Smooth muscle cell (in vitro differentiated cells): ENCODE results near the gene CHST8. TPM values are rescaled to one million over a fixed set of nuclear protein-coding genes. Genes with fewer than 3 reads are reported as not detected.
"Not testable (repeated sequence)": the region's sequence is repeated elsewhere in the genome, so short reads cannot be mapped to it uniquely, and the experiment has no call there.

Experiments used
- DNase-seq: peaks from one replicate; lab custom pipeline; 2025; ENCODE audit not compliant: unreplicated experiment; lab: John Stamatoyannopoulos, UW
- H2AFZ ChIP-seq: fragments of 200-600 bp; sonication (generic); 2 replicates; pipeline ENCODE4 v1.6.0; 2016; ENCODE audit warnings: antibody characterized with exemption, low read depth, mild to moderate bottlenecking
- H3F3A ChIP-seq: fragments of 200-600 bp; sonication (generic); 2 replicates; pipeline ENCODE4 v1.6.0; 2017; ENCODE audit warnings: antibody characterized with exemption, low read depth
- H3K27ac ChIP-seq: fragments of 200-600 bp; sonication (generic); 2 replicates; pipeline ENCODE4 v1.5.1; 2016; ENCODE audit warnings: low read depth, mild to moderate bottlenecking
- H3K27me3 ChIP-seq: fragments of 200-600 bp; sonication (generic); 2 replicates; pipeline ENCODE4 v1.6.1; 2016; ENCODE audit warnings: low read depth, mild to moderate bottlenecking
- H3K36me3 ChIP-seq: fragments of 200-600 bp; sonication (generic); 2 replicates; pipeline ENCODE4 v1.5.1; 2016; ENCODE audit warnings: low read depth
- H3K4me1 ChIP-seq: fragments of 200-600 bp; sonication (generic); 2 replicates; pipeline ENCODE4 v1.5.1; 2016; ENCODE audit warnings: low read depth
- H3K4me2 ChIP-seq: fragments of 200-600 bp; sonication (generic); 2 replicates; pipeline ENCODE4 v1.6.0; 2016; ENCODE audit warnings: mild to moderate bottlenecking
- H3K4me3 ChIP-seq: fragments of 200-600 bp; sonication (generic); 2 replicates; pipeline ENCODE4 v1.5.1; 2016; ENCODE audit warnings: mild to moderate bottlenecking
- H3K79me2 ChIP-seq: fragments of 200-600 bp; sonication (generic); 2 replicates; pipeline ENCODE4 v1.6.0; 2016; ENCODE audit warnings: low read depth, mild to moderate bottlenecking
- H3K9ac ChIP-seq: fragments of 200-600 bp; sonication (generic); 2 replicates; pipeline ENCODE4 v1.6.0; 2016; ENCODE audit warnings: low read depth
- H3K9me3 ChIP-seq: fragments of 200-600 bp; sonication (generic); replicated peaks from 2 replicates; pipeline ENCODE4 v1.5.1; 2016; ENCODE audit warnings: low read depth
- H4K20me1 ChIP-seq: fragments of 200-600 bp; sonication (generic); 2 replicates; pipeline ENCODE4 v1.6.0; 2016; ENCODE audit warnings: low read depth
- CTCF ChIP-seq: fragments of 200-600 bp; sonication (generic); IDR thresholded peaks from 2 replicates; pipeline ENCODE4 v1.5.1; 2017; ENCODE audit warnings: borderline replicate concordance, mild to moderate bottlenecking, antibody characterized with exemption; ENCODE audit not compliant: insufficient read depth, poor library complexity, severe bottlenecking
- WGBS: methylation state at CpG from one replicate; pipeline ENCODE4 v1.1.7; 2016; ENCODE audit warnings: low lambda C conversion rate; 5-methylcytosine and 5-hydroxymethylcytosine counted together
- polyA plus RNA-seq: library from polyadenylated mRNA; unstranded; fragments of >200 nt; fragmentation: Nextera tagmentation; extraction: Ambion mirVana; gene quantifications from 2 replicates; pipeline ENCODE4 v1.2.1, GENCODE V29; 2016
- total RNA-seq: library from RNA; depleted of rRNA; stranded (reverse); fragments of >200 nt; gene quantifications from 2 replicates; pipeline ENCODE4 v1.2.3, GENCODE V29; 2014

Gene CHST8
- total and polyA plus RNA-seq, 2 experiments from 2014 or later: not detected

- no peak overlapping the region for H3K4me3 ChIP-seq
- H3K36me3 ChIP-seq: no peaks in the 10 kb centered on the region
- H3K9me3 ChIP-seq: no peaks in the 10 kb centered on the region
- peaks cover 2% of the 10 kb centered on the region for H3K27me3 ChIP-seq
- no peak overlapping the region for H3K4me2 ChIP-seq
- no peak overlapping the region for H3K9ac ChIP-seq
- no peaks in the 10 kb centered on the region for H3K4me1 ChIP-seq
- no peak for TF ChIP-seq CTCF
- no peaks in the 10 kb centered on the region for H3K79me2 ChIP-seq
- no peaks in the 10 kb centered on the region for H3F3A ChIP-seq
- 76% methylated on average over 16 of the region's 20 CpGs for WGBS
- H3K27ac ChIP-seq: no peak overlapping the region
- no peak overlapping the region for H2AFZ ChIP-seq
- DNase-seq: no peak
- no peaks in the 10 kb centered on the region for H4K20me1 ChIP-seq
These were observed 68.8 kb downstream of the CHST8 start for GRCh38 chr19:33690378-33691029.

- no peak overlapping the region for H3K27ac ChIP-seq
- no peak for TF ChIP-seq CTCF
- H3K27me3 ChIP-seq: no peaks in the 10 kb centered on the region
- 92% methylated on average over 12 of the region's 12 CpGs for WGBS
- H3K9me3 ChIP-seq: no peaks in the 10 kb centered on the region
- H3K4me3 ChIP-seq: no peak overlapping the region
- DNase-seq: no peak
- no peaks in the 10 kb centered on the region for H3K4me1 ChIP-seq
- no peak overlapping the region for H3K4me2 ChIP-seq
- no peaks in the 10 kb centered on the region for H4K20me1 ChIP-seq
- H3K9ac ChIP-seq: no peak overlapping the region
- no peaks in the 10 kb centered on the region for H3F3A ChIP-seq
- no peaks in the 10 kb centered on the region for H3K36me3 ChIP-seq
- H3K79me2 ChIP-seq: no peaks in the 10 kb centered on the region
- H2AFZ ChIP-seq: no peak overlapping the region
These were observed 69.3 kb downstream of the CHST8 start for GRCh38 chr19:33691030-33691427.

- Histone ChIP-seq H3K27me3 (no peaks in the 10 kb centered on the region), H3K4me2 (no peak overlapping the region), H4K20me1 (no peaks in the 10 kb centered on the region), H3F3A (no peaks in the 10 kb centered on the region), H3K36me3 (no peaks in the 10 kb centered on the region), H3K9me3 (no peaks in the 10 kb centered on the region), H3K4me3 (no peak overlapping the region), H3K79me2 (no peaks in the 10 kb centered on the region), H3K27ac (no peak overlapping the region), H3K9ac (no peak overlapping the region), H3K4me1 (no peaks in the 10 kb centered on the region), H2AFZ (no peak overlapping the region)
- TF ChIP-seq CTCF: no peak
- 85% methylated on average over 7 of the region's 7 CpGs for WGBS
- no peak for DNase-seq
These were observed 70.0 kb downstream of the CHST8 start for GRCh38 chr19:33691736-33692135.

- WGBS: 73% methylated on average over 3 of the region's 3 CpGs
- Histone ChIP-seq H3F3A (no peaks in the 10 kb centered on the region), H3K36me3 (no peaks in the 10 kb centered on the region), H3K9ac (no peak overlapping the region), H3K4me1 (no peaks in the 10 kb centered on the region), H4K20me1 (no peaks in the 10 kb centered on the region), H3K79me2 (no peaks in the 10 kb centered on the region), H3K4me3 (no peak overlapping the region), H3K27ac (no peak overlapping the region), H3K27me3 (no peaks in the 10 kb centered on the region), H2AFZ (no peak overlapping the region), H3K4me2 (no peak overlapping the region), H3K9me3 (no peaks in the 10 kb centered on the region)
- no peak for DNase-seq
- TF ChIP-seq CTCF: no peak
These were observed 71.9 kb downstream of the CHST8 start for GRCh38 chr19:33693678-33694077.

GRCh38 chr19:33695547-33695946 is 73.8 kb downstream of the CHST8 start:
- not testable (repeated sequence) for H3K27ac ChIP-seq, H3K36me3 ChIP-seq, DNase-seq, H3K79me2 ChIP-seq, H3K9ac ChIP-seq, H3K4me2 ChIP-seq, H3F3A ChIP-seq, H3K9me3 ChIP-seq, H3K27me3 ChIP-seq, H4K20me1 ChIP-seq, H3K4me1 ChIP-seq, H2AFZ ChIP-seq, H3K4me3 ChIP-seq
- WGBS: 90% methylated on average over 3 of the region's 3 CpGs
